Measurements from ENCODE around the gene PDPK1.

Gene PDPK1

GRCh38 chr16:2497695-2498484 is 39.9 kb upstream of the PDPK1 start:
- no peak overlapping the region for H3K4me3 ChIP-seq (ENCODE audit: extremely low read depth, insufficient read depth, low read length, poor library complexity, severe bottlenecking)
- H3K4me1 ChIP-seq (ENCODE audit: control insufficient read depth, insufficient read depth, low read length, poor library complexity, severe bottlenecking): peaks cover 5% of the 10 kb centered on the region
- WGBS, 2 experiments (ENCODE audit: insufficient coverage in 2 of 2): 94 to 96% methylated on average over 26 of the region's 26 CpGs
- no peaks in the 10 kb centered on the region for H3K9me3 ChIP-seq (ENCODE audit: control insufficient read depth, low read length)
- no peak overlapping the region for H3K27ac ChIP-seq (ENCODE audit: low read depth, low read length, severe bottlenecking)
- H3K36me3 ChIP-seq (ENCODE audit: control insufficient read depth, insufficient read depth, low read length): no peaks in the 10 kb centered on the region

- Histone ChIP-seq H3K9me3 (ENCODE audit: control insufficient read depth, low read length) (no peaks in the 10 kb centered on the region), H3K4me1 (ENCODE audit: control insufficient read depth, insufficient read depth, low read length, poor library complexity, severe bottlenecking) (peaks cover 5% of the 10 kb centered on the region), H3K4me3 (ENCODE audit: extremely low read depth, insufficient read depth, low read length, poor library complexity, severe bottlenecking) (no peak overlapping the region), H3K27ac (ENCODE audit: low read depth, low read length, severe bottlenecking) (no peak overlapping the region), H3K36me3 (ENCODE audit: control insufficient read depth, insufficient read depth, low read length) (no peaks in the 10 kb centered on the region)
- 92 to 96% methylated on average over 13 to 14 of the region's 15 CpGs for WGBS, 2 experiments (ENCODE audit: insufficient coverage in 2 of 2)
Measured at GRCh38 chr16:2498531-2499253, 39.1 kb upstream of the PDPK1 start.

- no peaks in the 10 kb centered on the region for H3K36me3 ChIP-seq (ENCODE audit: control insufficient read depth, insufficient read depth, low read length)
- WGBS, 2 experiments (ENCODE audit: insufficient coverage in 2 of 2): 94% methylated on average over 2 of the region's 6 CpGs; no CpG with 5 or more reads in 1 of the 2 experiments
- H3K27ac ChIP-seq (ENCODE audit: low read depth, low read length, severe bottlenecking): no peak overlapping the region
- H3K4me3 ChIP-seq (ENCODE audit: extremely low read depth, insufficient read depth, low read length, poor library complexity, severe bottlenecking): no peak overlapping the region
- H3K4me1 ChIP-seq (ENCODE audit: control insufficient read depth, insufficient read depth, low read length, poor library complexity, severe bottlenecking): peaks cover 5% of the 10 kb centered on the region
- no peaks in the 10 kb centered on the region for H3K9me3 ChIP-seq (ENCODE audit: control insufficient read depth, low read length)
Measured at GRCh38 chr16:2499454-2499853, 38.4 kb upstream of the PDPK1 start.

DNA sequence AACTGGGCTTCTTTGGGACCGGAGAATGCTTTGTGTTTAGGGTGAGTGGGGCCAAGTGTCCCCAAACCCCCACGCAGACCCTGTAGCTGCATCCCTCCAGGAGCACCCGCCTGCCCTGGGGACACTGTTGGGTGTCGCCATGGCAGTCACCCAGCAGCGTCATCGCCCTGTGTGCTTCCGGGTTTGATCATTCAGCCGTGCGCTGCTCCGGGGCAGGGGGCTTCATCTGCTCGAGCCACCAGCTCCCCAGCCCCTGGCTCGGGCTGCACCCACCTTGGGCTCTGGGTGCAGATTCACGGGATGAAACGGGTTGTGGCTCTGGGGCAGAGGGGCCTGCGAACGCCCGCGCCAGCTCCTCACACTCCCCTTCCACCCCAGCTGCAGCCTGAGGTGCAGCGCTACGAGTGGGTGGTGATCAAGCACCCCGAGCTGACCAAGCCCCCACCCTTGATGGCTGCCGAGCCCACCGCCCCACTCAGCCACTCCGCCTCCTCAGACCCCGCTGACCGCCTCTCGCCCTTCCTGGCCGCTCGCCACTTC is 37.9 kb upstream of the PDPK1 start:
- 95 to 96% methylated on average over 24 to 28 of the region's 29 CpGs for WGBS, 2 experiments (ENCODE audit: insufficient coverage in 2 of 2)

DNA sequence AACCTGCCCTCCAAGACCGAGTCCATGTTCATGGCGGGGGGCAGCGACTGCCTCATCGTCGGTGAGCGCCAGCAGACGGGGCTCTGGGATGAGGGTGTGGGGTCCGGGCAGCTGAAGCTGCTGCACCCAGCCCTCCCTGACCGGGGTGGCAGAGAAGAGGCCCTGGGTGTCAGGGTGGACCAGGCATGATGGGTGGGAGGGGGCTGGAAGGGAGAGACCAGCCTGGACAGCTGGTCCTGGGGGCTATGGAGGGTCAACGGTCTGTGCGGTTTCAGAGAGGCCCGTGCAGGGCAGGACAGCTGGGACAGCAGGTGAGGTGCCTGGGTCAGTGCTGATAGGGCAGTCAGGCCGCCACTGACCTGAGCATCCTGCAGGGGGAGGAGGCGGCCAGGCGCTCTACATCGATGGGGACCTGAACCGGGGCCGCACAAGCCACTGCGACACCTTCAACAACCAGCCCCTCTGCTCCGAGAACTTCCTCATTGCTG is 37.3 kb upstream of the PDPK1 start:
- H3K9me3 ChIP-seq (ENCODE audit: control insufficient read depth, low read length): no peaks in the 10 kb centered on the region
- WGBS, 2 experiments (ENCODE audit: insufficient coverage in 2 of 2): 84 to 90% methylated on average over 16 to 18 of the region's 20 CpGs
- H3K4me1 ChIP-seq (ENCODE audit: control insufficient read depth, insufficient read depth, low read length, poor library complexity, severe bottlenecking): peaks cover 5% of the 10 kb centered on the region
- H3K4me3 ChIP-seq (ENCODE audit: extremely low read depth, insufficient read depth, low read length, poor library complexity, severe bottlenecking): no peak overlapping the region
- H3K27ac ChIP-seq (ENCODE audit: low read depth, low read length, severe bottlenecking): no peak overlapping the region
- H3K36me3 ChIP-seq (ENCODE audit: control insufficient read depth, insufficient read depth, low read length): no peaks in the 10 kb centered on the region

More for the DNA sequence above, 37.9 kb upstream of the PDPK1 start:
- no peaks in the 10 kb centered on the region for H3K9me3 ChIP-seq (ENCODE audit: control insufficient read depth, low read length)
- peaks cover 5% of the 10 kb centered on the region for H3K4me1 ChIP-seq (ENCODE audit: control insufficient read depth, insufficient read depth, low read length, poor library complexity, severe bottlenecking)
- no peaks in the 10 kb centered on the region for H3K36me3 ChIP-seq (ENCODE audit: control insufficient read depth, insufficient read depth, low read length)
- no peak overlapping the region for H3K4me3 ChIP-seq (ENCODE audit: extremely low read depth, insufficient read depth, low read length, poor library complexity, severe bottlenecking)
- no peak overlapping the region for H3K27ac ChIP-seq (ENCODE audit: low read depth, low read length, severe bottlenecking)

GRCh38 chr16:2500918-2501750 is 36.7 kb upstream of the PDPK1 start:
- Histone ChIP-seq H3K9me3 (ENCODE audit: control insufficient read depth, low read length) (no peaks in the 10 kb centered on the region), H3K4me1 (ENCODE audit: control insufficient read depth, insufficient read depth, low read length, poor library complexity, severe bottlenecking) (peaks cover 5% of the 10 kb centered on the region), H3K4me3 (ENCODE audit: extremely low read depth, insufficient read depth, low read length, poor library complexity, severe bottlenecking) (peak overlapping the region; percentile 35), H3K36me3 (ENCODE audit: control insufficient read depth, insufficient read depth, low read length) (no peaks in the 10 kb centered on the region), H3K27ac (ENCODE audit: low read depth, low read length, severe bottlenecking) (no peak overlapping the region)
- 57 to 66% methylated on average over 15 to 18 of the region's 23 CpGs for WGBS, 2 experiments (ENCODE audit: insufficient coverage in 2 of 2)

GRCh38 chr16:2501946-2502895 is 35.6 kb upstream of the PDPK1 start:
- WGBS, 2 experiments (ENCODE audit: insufficient coverage in 2 of 2): 85 to 93% methylated on average over 15 to 16 of the region's 18 CpGs
- no peaks in the 10 kb centered on the region for H3K36me3 ChIP-seq (ENCODE audit: control insufficient read depth, insufficient read depth, low read length)

DNA sequence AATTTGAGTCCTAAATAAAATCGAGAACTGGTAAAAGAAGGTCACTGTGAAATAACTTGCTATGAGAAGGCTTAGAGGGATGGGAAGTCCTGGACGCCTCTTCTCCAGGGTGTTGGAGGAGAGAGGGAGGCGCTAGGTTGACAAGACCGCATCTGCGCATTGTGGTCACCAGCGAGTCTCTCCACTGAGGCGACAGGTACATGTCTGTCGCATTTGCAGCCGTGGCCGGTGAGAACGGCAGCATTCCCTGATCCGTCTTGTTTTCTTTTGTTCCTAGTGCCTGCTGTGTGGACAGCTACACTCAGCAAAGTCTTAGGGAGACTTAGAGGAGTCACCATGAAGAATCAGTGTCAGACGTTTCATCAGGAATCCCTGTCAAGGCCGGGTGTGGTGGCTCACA is 32.1 kb upstream of the PDPK1 start:
- Histone ChIP-seq H3K4me1 (ENCODE audit: control insufficient read depth, insufficient read depth, low read length, poor library complexity, severe bottlenecking) (peaks cover 5% of the 10 kb centered on the region), H3K9me3 (ENCODE audit: control insufficient read depth, low read length) (no peaks in the 10 kb centered on the region), H3K4me3 (ENCODE audit: extremely low read depth, insufficient read depth, low read length, poor library complexity, severe bottlenecking) (no peak overlapping the region), H3K36me3 (ENCODE audit: control insufficient read depth, insufficient read depth, low read length) (no peaks in the 10 kb centered on the region), H3K27ac (ENCODE audit: low read depth, low read length, severe bottlenecking) (no peak overlapping the region)
- 88 to 92% methylated on average over 14 of the region's 14 CpGs for WGBS, 2 experiments (ENCODE audit: insufficient coverage in 2 of 2)

More at GRCh38 chr16:2501946-2502895, 35.6 kb upstream of the PDPK1 start:
- no peak overlapping the region for H3K27ac ChIP-seq (ENCODE audit: low read depth, low read length, severe bottlenecking)
- no peaks in the 10 kb centered on the region for H3K9me3 ChIP-seq (ENCODE audit: control insufficient read depth, low read length)
- H3K4me3 ChIP-seq (ENCODE audit: extremely low read depth, insufficient read depth, low read length, poor library complexity, severe bottlenecking): no peak overlapping the region
- peaks cover 5% of the 10 kb centered on the region for H3K4me1 ChIP-seq (ENCODE audit: control insufficient read depth, insufficient read depth, low read length, poor library complexity, severe bottlenecking)

DNA sequence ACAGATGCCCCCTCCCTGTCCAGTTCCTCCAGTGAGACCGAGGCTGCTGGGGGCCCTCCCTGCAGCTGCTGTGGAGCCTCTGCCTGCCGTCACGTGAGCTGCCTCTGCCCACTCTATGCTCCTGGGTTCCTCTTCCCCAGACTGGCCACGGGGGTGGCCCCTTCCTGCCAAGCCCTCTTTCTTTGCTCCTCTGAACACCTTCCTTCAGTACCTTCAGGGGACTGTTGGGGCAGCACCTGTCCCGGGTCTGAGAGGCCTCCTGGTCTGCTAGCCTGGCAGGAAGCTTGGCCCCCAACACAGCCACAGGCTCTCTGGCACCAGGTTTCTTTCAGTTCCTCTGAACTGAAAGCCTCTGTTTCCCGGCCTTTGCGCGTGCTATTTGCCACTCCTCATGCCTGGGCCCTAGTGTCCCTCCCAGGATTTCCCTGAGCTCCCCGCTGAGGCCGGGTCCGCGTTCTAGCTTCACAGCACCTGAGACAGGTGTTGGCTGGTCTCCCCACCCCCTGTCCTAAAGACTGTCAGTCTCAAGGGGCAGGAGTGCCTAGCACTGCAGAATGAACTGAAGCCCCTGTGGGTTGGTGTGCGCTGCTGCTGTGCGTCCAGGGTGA is 30.7 kb upstream of the PDPK1 start:
- Histone ChIP-seq H3K4me3 (ENCODE audit: extremely low read depth, insufficient read depth, low read length, poor library complexity, severe bottlenecking) (no peak overlapping the region), H3K27ac (ENCODE audit: low read depth, low read length, severe bottlenecking) (no peak overlapping the region), H3K9me3 (ENCODE audit: control insufficient read depth, low read length) (no peaks in the 10 kb centered on the region), H3K36me3 (ENCODE audit: control insufficient read depth, insufficient read depth, low read length) (no peaks in the 10 kb centered on the region), H3K4me1 (ENCODE audit: control insufficient read depth, insufficient read depth, low read length, poor library complexity, severe bottlenecking) (peaks cover 7% of the 10 kb centered on the region)
- WGBS, 2 experiments (ENCODE audit: insufficient coverage in 2 of 2): 84 to 85% methylated on average over 13 to 14 of the region's 14 CpGs
